Gastrocnemius medialis (tissue), 4 donors: Measurements from ENCODE around the gene SEC31B. TPM values are rescaled to one million over a fixed set of nuclear protein-coding genes. Genes with fewer than 3 reads are reported as not detected.

ENCODE experiments used
- ATAC-seq, 2 donors: fragments of 150-250 bp; one replicate each; pipeline ENCODE4 v1.9.1; 2016
- DNase-seq, 2 donors: peaks; one replicate each; pipeline ENCODE4 v3.0.0-alpha.2; 2019
- H3K27ac ChIP-seq, 4 donors: fragments of 200-600 bp; sonication (generic); 1 replicate in 1 of 4; 2 replicates in 3 of 4; pipeline ENCODE4 v1.5.1; 2016 to 2018; ENCODE audit warnings: mild to moderate bottlenecking in 2 of 4, moderate library complexity in 1 of 4
- H3K27me3 ChIP-seq, 3 donors: fragments of 200-600 bp; sonication (generic) in 2 of 3; 1 replicate in 1 of 3; 2 replicates in 2 of 3; pipeline versions ENCODE4 v1.5.1 to v1.6.0; 2016 to 2019; ENCODE audit warnings: mild to moderate bottlenecking in 1 of 3, moderate library complexity in 1 of 3
- H3K36me3 ChIP-seq, 2 donors: fragments of 200-600 bp; sonication (generic) in 1 of 2; one replicate each; pipeline ENCODE4 v1.5.1; 2017 to 2018
- H3K4me1 ChIP-seq, 2 donors: fragments of 200-600 bp; sonication (generic) in 1 of 2; one replicate each; pipeline ENCODE4 v1.5.1; 2016 to 2017; ENCODE audit warnings: mild to moderate bottlenecking in 2 of 2
- H3K4me3 ChIP-seq, 4 donors: fragments of 200-600 bp; sonication (generic) in 3 of 4; 1 replicate in 1 of 4; 2 replicates in 3 of 4; pipeline ENCODE4 v1.5.1; 2016 to 2019; ENCODE audit warnings: mild to moderate bottlenecking in 2 of 4
- H3K9me3 ChIP-seq, 3 donors: fragments of 200-600 bp; sonication (generic) in 2 of 3; 1 replicate in 1 of 3; 2 replicates in 2 of 3; pipeline ENCODE4 v1.5.1; 2016 to 2019
- POLR2A ChIP-seq, 2 donors: fragments of 450-650 bp; IDR thresholded peaks; one replicate each; pipeline ENCODE4 v1.6.1; 2017; ENCODE audit warnings: antibody characterized with exemption in 2 of 2, mild to moderate bottlenecking in 2 of 2, moderate library complexity in 2 of 2
- in situ Hi-C, 4 donors: fragments of 200-750 bp; cut with MboI; loops; one replicate each; pipeline versions ENCODE4 v1.15.0 to v1.8.0; 2017; ENCODE audit warnings: low sequenced_read_pairs in 4 of 4
- intact Hi-C: fragments of 100-400 bp; cut with DNase I; formaldehyde crosslinking; loops from one replicate; pipeline ENCODE4 v1.15.1; 2023; ENCODE audit warnings: low total_unique reads
- total RNA-seq, 4 donors: library from RNA; depleted of rRNA; stranded (reverse); fragments of >200 nt; gene quantifications; one replicate each; pipeline versions ENCODE4 v1.1.0 to v1.2.3, GENCODE V29; 2016
- TF ChIP-seq, protein P1 (sequence below), 5 experiments: fragments of 450-650 bp in 3 of 5; fragments of 200-600 bp in 2 of 5; sonication (generic) in 2 of 5; IDR thresholded peaks in 4 of 5; conservative IDR thresholded peaks in 1 of 5; 1 replicate in 4 of 5; 2 replicates in 1 of 5; pipeline ENCODE4 v1.5.1; 2016 to 2019; ENCODE audit warnings: antibody characterized with exemption in 5 of 5, mild to moderate bottlenecking in 3 of 5, moderate library complexity in 3 of 5

SEC31B gene
- total RNA-seq, 4 donors from 2014 or later: 1.7 to 3.8 (median 2.1) TPM

DNA sequence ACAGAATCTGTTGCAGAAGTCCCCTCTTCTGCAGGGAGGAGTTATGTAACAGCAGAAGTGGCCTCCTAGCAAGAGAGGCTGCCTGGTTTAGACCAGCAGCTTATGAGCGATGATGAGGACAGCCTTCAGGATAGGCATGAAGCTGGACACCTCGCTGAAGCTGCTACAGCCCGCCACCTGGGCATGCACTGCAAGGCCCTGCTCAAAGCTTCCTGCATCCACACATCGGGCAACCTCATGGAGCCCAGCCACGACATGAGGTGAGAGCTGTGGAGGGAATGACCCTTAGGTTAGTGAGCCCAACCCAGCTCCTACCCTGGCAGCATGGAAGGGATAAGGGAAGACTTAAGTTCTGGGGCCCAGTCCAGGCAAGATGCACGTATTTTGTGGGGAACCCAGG lies 32.1 kb downstream of the SEC31B start:
- TF ChIP-seq, protein P1, sequence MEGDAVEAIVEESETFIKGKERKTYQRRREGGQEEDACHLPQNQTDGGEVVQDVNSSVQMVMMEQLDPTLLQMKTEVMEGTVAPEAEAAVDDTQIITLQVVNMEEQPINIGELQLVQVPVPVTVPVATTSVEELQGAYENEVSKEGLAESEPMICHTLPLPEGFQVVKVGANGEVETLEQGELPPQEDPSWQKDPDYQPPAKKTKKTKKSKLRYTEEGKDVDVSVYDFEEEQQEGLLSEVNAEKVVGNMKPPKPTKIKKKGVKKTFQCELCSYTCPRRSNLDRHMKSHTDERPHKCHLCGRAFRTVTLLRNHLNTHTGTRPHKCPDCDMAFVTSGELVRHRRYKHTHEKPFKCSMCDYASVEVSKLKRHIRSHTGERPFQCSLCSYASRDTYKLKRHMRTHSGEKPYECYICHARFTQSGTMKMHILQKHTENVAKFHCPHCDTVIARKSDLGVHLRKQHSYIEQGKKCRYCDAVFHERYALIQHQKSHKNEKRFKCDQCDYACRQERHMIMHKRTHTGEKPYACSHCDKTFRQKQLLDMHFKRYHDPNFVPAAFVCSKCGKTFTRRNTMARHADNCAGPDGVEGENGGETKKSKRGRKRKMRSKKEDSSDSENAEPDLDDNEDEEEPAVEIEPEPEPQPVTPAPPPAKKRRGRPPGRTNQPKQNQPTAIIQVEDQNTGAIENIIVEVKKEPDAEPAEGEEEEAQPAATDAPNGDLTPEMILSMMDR (IDR thresholded peaks at IDR 0.05 in 4 of 5, conservative IDR thresholded peaks at IDR 0.05 in 1 of 5): no peak
- no peak for TF ChIP-seq POLR2A (IDR thresholded peaks at IDR 0.05)
- no peaks in the 10 kb centered on the region for H3K27me3 ChIP-seq
- in situ Hi-C loops (no loop called here), intact Hi-C loops (no loop called here)
- no peak overlapping the region for H3K4me3 ChIP-seq
- ATAC-seq: no peak
- no peaks in the 10 kb centered on the region for H3K9me3 ChIP-seq
- no peak for DNase-seq
- peaks cover 3 to 5% of the 10 kb centered on the region in 2 donors for H3K4me1 ChIP-seq
- H3K27ac ChIP-seq: no peak overlapping the region
- H3K36me3 ChIP-seq: peaks cover 0 to 32% of the 10 kb centered on the region in 2 donors

DNA sequence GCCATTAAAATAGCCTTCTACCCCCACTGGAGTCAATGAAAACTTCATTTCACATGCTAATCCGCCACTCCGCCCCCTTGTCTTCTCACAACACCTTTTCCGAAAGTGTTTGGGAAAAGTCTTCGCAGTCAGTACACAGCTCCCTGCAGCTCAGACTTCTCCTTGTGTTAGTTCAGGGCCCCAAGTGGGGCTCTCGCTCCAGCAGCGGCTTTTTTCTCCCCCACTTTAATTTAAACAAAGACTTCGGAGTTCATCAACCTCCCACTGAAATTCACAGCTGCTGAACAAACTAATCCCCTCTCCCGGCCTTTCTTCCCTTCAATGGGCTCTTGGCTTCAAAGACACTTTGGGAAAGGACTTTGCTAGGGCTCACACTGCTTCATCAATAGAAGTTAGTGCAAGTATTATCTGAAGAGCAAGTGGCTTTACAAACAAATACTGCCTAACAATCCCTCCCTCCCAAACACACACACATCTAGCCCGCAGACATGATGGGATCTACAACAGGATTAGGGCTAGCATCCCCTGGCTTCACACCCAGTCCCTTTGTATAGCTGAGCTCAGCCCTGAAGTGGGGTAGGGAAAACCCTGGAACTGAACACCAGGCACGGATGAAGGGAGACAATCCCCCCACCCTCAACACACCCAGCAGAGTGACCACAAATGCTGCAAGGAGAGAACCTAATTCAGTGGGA lies 33.7 kb downstream of the SEC31B start:
- DNase-seq (no peak), ATAC-seq (no peak)
- Histone ChIP-seq H3K4me3 (no peak overlapping the region), H3K27ac (no peak overlapping the region), H3K36me3 (peaks cover 0 to 32% of the 10 kb centered on the region in 2 donors), H3K27me3 (peaks cover 0 to under 1% (median 0%) of the 10 kb centered on the region in 3 donors), H3K9me3 (no peaks in the 10 kb centered on the region), H3K4me1 (peaks cover 7 to 14% of the 10 kb centered on the region in 2 donors)
- no peak for TF ChIP-seq POLR2A (IDR thresholded peaks at IDR 0.05)
- TF ChIP-seq, protein P1 (IDR thresholded peaks at IDR 0.05 in 4 of 5, conservative IDR thresholded peaks at IDR 0.05 in 1 of 5): no peak
- in situ Hi-C loops: no loop called here
- intact Hi-C loops: no loop called here

DNA sequence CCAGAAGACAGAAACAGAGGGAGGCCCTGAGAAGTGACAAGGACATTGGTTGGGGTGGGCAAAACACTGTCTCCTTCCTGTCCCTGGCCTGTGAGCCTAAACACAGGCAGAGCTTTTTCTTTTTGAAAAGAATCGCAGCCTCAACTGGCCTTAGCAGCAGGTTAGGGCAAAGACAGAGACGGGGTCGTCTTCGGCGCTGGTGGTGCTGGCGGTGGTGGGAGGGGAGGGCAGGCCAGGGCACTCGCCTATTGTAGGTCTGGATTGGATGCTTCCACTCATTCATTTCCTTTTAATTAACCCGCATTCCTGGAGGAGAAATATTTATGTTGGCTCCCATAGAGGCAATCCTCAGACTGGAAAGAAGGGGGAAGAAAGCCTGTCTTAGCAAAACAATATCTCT lies 34.3 kb downstream of the SEC31B start:
- H3K4me3 ChIP-seq: no peak overlapping the region

DNA sequence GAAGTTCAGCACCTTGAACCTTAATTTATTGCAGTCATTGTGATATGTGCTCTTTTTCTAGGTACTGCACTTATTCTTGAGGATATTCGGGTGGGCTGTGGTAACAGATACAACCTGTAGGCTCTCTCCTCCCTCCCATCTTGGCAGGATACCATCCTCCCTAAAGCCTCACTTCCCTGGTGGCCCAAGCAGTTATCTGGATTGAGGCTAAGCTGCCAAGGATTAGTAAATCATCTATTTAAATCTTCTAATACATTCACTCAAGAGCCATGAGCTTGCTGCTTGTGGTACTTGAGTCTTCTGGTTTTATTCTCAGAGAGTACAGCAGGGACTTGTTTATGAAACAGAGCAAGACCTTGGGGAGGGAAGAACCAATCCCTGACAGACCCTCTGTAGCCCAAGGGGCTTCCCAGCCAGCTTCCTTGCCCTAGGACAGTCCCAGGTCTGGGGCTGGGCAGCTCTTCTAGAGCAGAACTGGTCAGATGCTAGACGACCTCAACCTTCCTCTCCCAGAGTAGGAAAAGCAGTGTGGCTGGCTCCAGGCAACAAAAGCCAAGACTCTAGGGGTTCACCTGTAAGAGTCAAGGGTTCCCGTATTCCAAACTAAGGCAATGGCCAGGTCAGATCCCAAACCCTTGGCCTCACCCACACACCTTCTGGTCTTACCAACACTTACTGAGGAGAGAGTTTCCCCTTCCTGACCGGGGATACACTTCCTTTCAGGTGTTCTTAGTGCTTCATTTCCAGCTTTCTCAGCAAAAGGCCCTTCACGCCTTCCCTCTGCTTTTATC lies 35.6 kb downstream of the SEC31B start:
- peaks cover 2 to 18% (median 14%) of the 10 kb centered on the region in 3 donors for H3K27me3 ChIP-seq
- H3K27ac ChIP-seq: no peak overlapping the region
- H3K36me3 ChIP-seq: peaks cover 0 to 20% of the 10 kb centered on the region in 2 donors
- in situ Hi-C loops: no loop called here
- no peak for DNase-seq
- no peak for TF ChIP-seq POLR2A (IDR thresholded peaks at IDR 0.05)
- TF ChIP-seq, protein P1 (IDR thresholded peaks at IDR 0.05 in 4 of 5, conservative IDR thresholded peaks at IDR 0.05 in 1 of 5): no peak
- ATAC-seq: no peak
- no peaks in the 10 kb centered on the region for H3K9me3 ChIP-seq
- peaks cover 7 to 14% of the 10 kb centered on the region in 2 donors for H3K4me1 ChIP-seq
- intact Hi-C loops: loop anchor here (2.0 kb wide), 1 partner anchor 51 kb away; no protein-coding TSS in a partner anchor
- no peak overlapping the region for H3K4me3 ChIP-seq

More for the DNA sequence above, 34.3 kb downstream of the SEC31B start:
- Histone ChIP-seq H3K4me1 (peaks cover 7 to 14% of the 10 kb centered on the region in 2 donors), H3K27ac (no peak overlapping the region), H3K9me3 (no peaks in the 10 kb centered on the region), H3K36me3 (peaks cover 0 to 31% of the 10 kb centered on the region in 2 donors), H3K27me3 (peaks cover 0 to 6% (median 6%) of the 10 kb centered on the region in 3 donors)
- DNase-seq (no peak), ATAC-seq (no peak)
- TF ChIP-seq, protein P1 (IDR thresholded peaks at IDR 0.05 in 4 of 5, conservative IDR thresholded peaks at IDR 0.05 in 1 of 5): no peak
- no peak for TF ChIP-seq POLR2A (IDR thresholded peaks at IDR 0.05)
- intact Hi-C loops (no loop called here), in situ Hi-C loops (no loop called here)
